AG09319 (cell line): Measurements from ENCODE around the gene TTC4.

ENCODE experiments used
- DNase-seq: peaks from one replicate; pipeline ENCODE4 v3.0.0-alpha.2; 2010; ENCODE audit warnings: low read depth; ENCODE audit errors: extremely low read depth
- CTCF ChIP-seq: IDR thresholded peaks from 2 replicates; pipeline ENCODE4 v1.5.1; 2011; ENCODE audit warnings: low read depth, mild to moderate bottlenecking, inconsistent platforms, low read length, moderate library complexity

The TTC4 gene

GRCh38 chr1:54728027-54728426, 12.4 kb downstream of the TTC4 start:
- no peak for TF ChIP-seq CTCF
- DNase-seq: no peak

DNA sequence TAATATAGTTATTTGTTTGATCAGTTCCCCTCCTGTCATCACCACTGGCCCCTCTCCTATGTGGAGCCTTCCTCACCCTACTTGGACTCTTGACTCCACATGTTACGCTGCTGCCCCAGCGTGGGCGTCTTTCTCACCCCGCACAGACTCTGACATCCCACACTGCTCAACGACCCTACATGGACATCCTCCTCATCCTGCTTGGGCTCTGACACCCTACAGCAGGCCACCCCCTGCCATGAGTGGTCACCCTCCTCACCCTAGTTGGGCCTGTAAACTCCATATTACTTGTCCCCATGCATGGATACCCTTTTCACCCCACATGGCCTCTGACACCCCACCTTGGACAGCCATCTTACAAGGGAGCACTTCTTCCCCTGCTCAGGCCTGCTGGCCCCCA, 21.0 kb downstream of the TTC4 start:
- no peak for TF ChIP-seq CTCF
- DNase-seq: no peak

DNA sequence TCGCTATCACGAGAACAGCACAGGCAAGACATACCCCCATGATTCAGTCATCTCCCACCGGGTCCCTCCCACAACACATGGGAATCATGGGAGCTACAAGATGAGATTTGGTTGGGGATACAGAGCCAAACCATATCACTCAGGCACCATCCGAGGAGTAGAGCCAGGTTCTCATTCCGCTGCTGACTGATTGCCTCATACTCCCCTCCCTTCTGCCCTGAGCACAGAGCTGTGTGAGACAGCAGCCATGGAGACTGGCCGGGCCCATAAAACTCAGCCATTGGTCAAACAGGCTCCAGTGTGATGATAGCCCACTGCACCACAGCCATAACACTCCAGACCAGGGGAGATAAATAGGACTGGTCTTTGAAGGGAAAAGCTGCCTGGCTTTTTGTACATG, 22.6 kb downstream of the TTC4 start:
- DNase-seq: no peak
- no peak for TF ChIP-seq CTCF

DNA sequence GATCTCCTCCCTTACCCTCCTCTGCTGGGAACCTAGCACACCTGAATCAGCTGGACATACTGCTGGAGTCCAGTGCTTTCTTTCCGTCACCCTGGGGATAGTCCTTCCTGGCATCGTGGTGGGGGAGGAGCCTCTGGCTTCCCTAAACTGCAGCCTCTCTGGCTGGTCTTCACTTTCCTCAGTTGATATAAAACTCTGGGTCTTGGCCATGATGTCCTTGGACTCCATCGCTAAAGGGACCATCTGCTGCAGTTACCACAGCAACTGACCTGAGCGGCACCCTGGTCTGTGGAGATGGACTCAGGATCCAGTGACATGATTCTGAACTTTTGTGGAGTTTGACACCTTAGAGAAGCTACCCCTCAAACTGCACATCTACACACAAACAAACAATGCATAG, 25.9 kb downstream of the TTC4 start:
- no peak for DNase-seq
- no peak for TF ChIP-seq CTCF

- no peak for DNase-seq
- no peak for TF ChIP-seq CTCF
Observed at GRCh38 chr1:54742282-54742681, 26.6 kb downstream of the TTC4 start.

DNA sequence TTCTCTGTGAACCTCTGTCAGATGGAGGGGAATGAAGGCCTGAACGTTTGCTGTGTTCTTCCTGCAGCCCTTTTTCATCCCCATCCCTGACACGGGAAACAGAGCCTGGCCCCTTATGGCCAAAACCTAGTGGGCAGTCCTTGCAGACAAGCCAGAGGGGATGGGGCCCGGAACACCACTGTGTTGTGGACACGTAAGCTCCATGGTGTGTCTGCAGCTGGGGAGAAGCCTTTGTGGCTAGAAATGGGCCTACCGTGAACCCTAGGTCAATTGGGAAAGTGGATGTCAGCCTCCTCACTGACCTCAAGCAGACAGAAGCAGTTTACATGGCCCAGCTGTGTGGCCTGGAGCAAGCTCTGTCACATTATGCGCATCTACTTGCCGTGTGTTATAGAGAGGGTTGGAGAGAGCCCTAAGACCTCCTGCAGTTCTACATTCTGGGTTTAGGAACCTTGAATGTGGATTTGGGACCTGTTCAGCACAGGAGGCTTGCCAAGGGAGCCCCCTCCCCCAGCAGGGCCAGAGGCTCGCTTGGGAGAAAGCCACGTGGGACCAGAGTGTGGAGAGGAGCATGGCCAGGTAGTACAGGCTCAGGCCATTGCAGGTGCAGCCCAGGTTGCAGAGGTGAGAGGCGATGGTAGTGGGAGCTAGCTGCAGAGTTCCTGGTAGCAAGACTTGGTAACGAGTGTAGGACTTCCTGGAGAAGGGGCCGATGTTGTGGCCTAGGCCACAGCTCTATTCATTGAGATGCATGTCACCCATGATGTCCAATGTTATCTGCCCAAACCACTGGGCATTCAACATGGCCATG, 28.0 kb downstream of the TTC4 start:
- DNase-seq: no peak
- no peak for TF ChIP-seq CTCF

- no peak for DNase-seq
- no peak for TF ChIP-seq CTCF
Observed at GRCh38 chr1:54744696-54745095, 29.0 kb downstream of the TTC4 start.
